HL-60 (cell line): ENCODE measurements around the gene ANO10.

Experiments
- DNase-seq, 2 experiments: peaks; one replicate each; pipeline ENCODE4 v3.0.0-alpha.2; 2010 to 2020; ENCODE audit warnings: low read depth in 1 of 2, low spot score in 1 of 2
- H3K27ac ChIP-seq: fragments of 250-450 bp; sonication (Bioruptor Pico); replicated peaks from 2 replicates; pipeline ENCODE4 v1.5.1; 2020; ENCODE audit warnings: mild to moderate bottlenecking, moderate library complexity
- H3K27me3 ChIP-seq: fragments of 250-450 bp; sonication (Bioruptor Pico); 2 replicates; pipeline ENCODE4 v1.5.1; 2021; ENCODE audit warnings: mild to moderate bottlenecking, moderate library complexity; ENCODE audit not compliant: insufficient read depth, poor library complexity, severe bottlenecking
- H3K4me3 ChIP-seq: replicated peaks from 2 replicates; pipeline ENCODE4 v1.5.1; 2011; ENCODE audit warnings: mild to moderate bottlenecking, control low read depth, low read length; ENCODE audit not compliant: insufficient read depth
- CTCF ChIP-seq: IDR thresholded peaks from one replicate; pipeline ENCODE4 v1.5.1; 2011; ENCODE audit warnings: low read length, control low read depth, inconsistent platforms; ENCODE audit not compliant: insufficient read depth
- GABPA ChIP-seq: IDR thresholded peaks from 2 replicates; pipeline ENCODE4 v1.6.1; 2012; ENCODE audit warnings: low read depth
- POLR2AphosphoS5 ChIP-seq: IDR thresholded peaks from 2 replicates; pipeline ENCODE4 v1.6.1; 2012; ENCODE audit warnings: low read depth
- REST ChIP-seq: IDR thresholded peaks from 2 replicates; pipeline ENCODE4 v1.6.1; 2012; ENCODE audit warnings: low read depth; ENCODE audit not compliant: insufficient replicate concordance
- SPI1 ChIP-seq: IDR thresholded peaks from 2 replicates; pipeline ENCODE4 v1.6.1; 2012; ENCODE audit warnings: low read depth, mild to moderate bottlenecking, borderline replicate concordance

Gene ANO10

GRCh38 chr3:43346978-43347749 is 274.6 kb downstream of the ANO10 start:
- Histone ChIP-seq H3K4me3 (no peak overlapping the region), H3K27ac (no peak overlapping the region), H3K27me3 (no peaks in the 10 kb centered on the region)
- TF ChIP-seq CTCF (no peak), REST (no peak), GABPA (no peak), POLR2AphosphoS5 (no peak), SPI1 (no peak)
- DNase-seq, result no peak

GRCh38 chr3:43345877-43346276 is 275.9 kb downstream of the ANO10 start:
- no peak for DNase-seq
- Histone ChIP-seq H3K27me3 (no peaks in the 10 kb centered on the region), H3K27ac (no peak overlapping the region), H3K4me3 (no peak overlapping the region)
- TF ChIP-seq POLR2AphosphoS5 (no peak), REST (no peak), SPI1 (no peak), CTCF (no peak), GABPA (no peak)

GRCh38 chr3:43345246-43345645 is 276.6 kb downstream of the ANO10 start:
- no peaks in the 10 kb centered on the region for H3K27me3 ChIP-seq
- H3K4me3 ChIP-seq, result no peak overlapping the region
- DNase-seq, result no peak
- TF ChIP-seq REST (no peak), CTCF (no peak), SPI1 (no peak), POLR2AphosphoS5 (no peak), GABPA (no peak)
- no peak overlapping the region for H3K27ac ChIP-seq
